CD4-positive, CD25-positive, alpha-beta regulatory T cell (primary cell): ENCODE data around the gene SPAG6. TPM values are rescaled to one million over a fixed set of nuclear protein-coding genes. Genes with fewer than 3 reads are reported as not detected.

Experiments
- ATAC-seq, 2 donors: fragments of 150-1000 bp; cut with Tn5 transposase; one replicate each; pipeline ENCODE4 v1.10.0; 2021; ENCODE audit warnings: low read depth in 2 of 2, moderate number of reproducible peaks in 2 of 2, moderate library complexity in 1 of 2
- DNase-seq, 3 donors: peaks; one replicate each; pipeline versions ENCODE4 v3.0.0 to v3.0.0-alpha.2; 2012 to 2022; ENCODE audit warnings: mixed read lengths in 1 of 3
- H3K27ac ChIP-seq: one replicate; pipeline ENCODE4 v1.7.0; 2013; ENCODE audit warnings: mild to moderate bottlenecking, low read length; ENCODE audit not compliant: insufficient read depth, poor library complexity, severe bottlenecking
- H3K27me3 ChIP-seq: one replicate; pipeline ENCODE4 v1.7.0; 2013; ENCODE audit warnings: low read length; ENCODE audit not compliant: control insufficient read depth, insufficient read depth
- H3K36me3 ChIP-seq: one replicate; pipeline ENCODE4 v1.7.0; 2013; ENCODE audit warnings: mild to moderate bottlenecking, low read length, moderate library complexity; ENCODE audit not compliant: control insufficient read depth, insufficient read depth
- H3K4me1 ChIP-seq: 2 replicates; pipeline ENCODE4 v1.7.0; 2013; ENCODE audit warnings: mild to moderate bottlenecking, low read length; ENCODE audit not compliant: insufficient read depth, control insufficient read depth, poor library complexity, severe bottlenecking
- H3K4me3 ChIP-seq: one replicate; pipeline ENCODE4 v1.7.0; 2013; ENCODE audit warnings: low read depth, mild to moderate bottlenecking, low read length, moderate library complexity
- H3K9me3 ChIP-seq, 2 experiments: 1 replicate in 1 of 2; 2 replicates in 1 of 2; pipeline ENCODE4 v1.7.0; 2013; ENCODE audit warnings: low read length in 2 of 2, mild to moderate bottlenecking in 1 of 2, moderate library complexity in 1 of 2; ENCODE audit not compliant: control insufficient read depth in 2 of 2
- H3K27ac Mint-ChIP-seq, 3 donors: one replicate each; pipeline ENCODE4 v1.8.0; 2020 to 2022; ENCODE audit warnings: mild to moderate bottlenecking in 3 of 3, mixed read lengths in 3 of 3, moderate library complexity in 2 of 3
- H3K27me3 Mint-ChIP-seq: one replicate; pipeline ENCODE4 v1.8.0; 2022; ENCODE audit warnings: mild to moderate bottlenecking, mixed read lengths
- H3K36me3 Mint-ChIP-seq: one replicate; pipeline ENCODE4 v1.8.0; 2020; ENCODE audit warnings: mixed read lengths
- H3K4me1 Mint-ChIP-seq, 4 donors: one replicate each; pipeline ENCODE4 v1.8.0; 2020 to 2022; ENCODE audit warnings: mixed read lengths in 4 of 4, mild to moderate bottlenecking in 1 of 4
- H3K4me3 Mint-ChIP-seq, 4 donors: one replicate each; pipeline ENCODE4 v1.8.0; 2020 to 2022; ENCODE audit warnings: mild to moderate bottlenecking in 4 of 4, mixed read lengths in 4 of 4, moderate library complexity in 3 of 4
- H3K9me3 Mint-ChIP-seq, 7 donors: one replicate each; pipeline ENCODE4 v1.8.0; 2020 to 2022; ENCODE audit warnings: mixed read lengths in 7 of 7, mild to moderate bottlenecking in 3 of 7, moderate library complexity in 2 of 7
- polyA plus RNA-seq, 4 donors: library from polyadenylated mRNA; unstranded; fragments of 300-500 nt; fragmentation: Illumina TruSeq; gene quantifications; one replicate each; pipeline ENCODE4 v1.2.3, GENCODE V29; 2021
- total RNA-seq: library from RNA; stranded (reverse); gene quantifications from one replicate; pipeline ENCODE4 v1.2.3, GENCODE V29; 2022

The SPAG6 gene
- total and polyA plus RNA-seq, 5 donors from 2014 or later: 0.15 to 0.18 TPM; not detected in 3

DNA sequence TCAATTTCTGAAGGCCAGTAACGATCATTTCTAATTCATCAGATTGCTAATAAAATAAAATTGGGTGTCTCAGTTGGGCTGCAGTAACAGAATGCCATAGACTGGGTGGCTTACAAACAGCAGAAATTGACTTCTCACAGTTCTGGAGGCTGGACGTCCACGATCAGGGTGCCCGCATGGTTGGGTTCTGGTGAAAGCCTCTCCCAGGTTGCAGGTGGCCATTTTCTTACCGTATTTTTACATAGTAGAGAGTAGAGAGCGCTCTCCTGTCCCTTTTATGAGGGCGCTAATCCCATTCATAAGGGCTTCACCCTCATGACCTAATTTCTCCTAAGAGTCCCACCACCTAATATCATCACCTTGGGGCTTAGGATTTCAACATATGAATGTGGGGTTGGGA is 106.0 kb downstream of the SPAG6 start:
- H3K4me1 ChIP-seq: peaks cover 6% of the 10 kb centered on the region
- Mint-ChIP-seq H3K36me3 (no peaks in the 10 kb centered on the region), H3K27me3 (peaks cover 35% of the 10 kb centered on the region), H3K9me3 (peaks cover 0 to 2% (median 0%) of the 10 kb centered on the region in 7 donors), H3K4me1 (peaks cover 0 to 14% (median 5%) of the 10 kb centered on the region in 4 donors), H3K4me3 (no peak overlapping the region), H3K27ac (peak overlapping the region in 1 of 3 donors; percentile 44)
- no peaks in the 10 kb centered on the region for H3K9me3 ChIP-seq
- H3K36me3 ChIP-seq: no peaks in the 10 kb centered on the region
- peaks cover 10% of the 10 kb centered on the region for H3K27me3 ChIP-seq
- ATAC-seq (no peak), DNase-seq (no peak)
- no peak overlapping the region for H3K4me3 ChIP-seq
- H3K27ac ChIP-seq: no peak overlapping the region

DNA sequence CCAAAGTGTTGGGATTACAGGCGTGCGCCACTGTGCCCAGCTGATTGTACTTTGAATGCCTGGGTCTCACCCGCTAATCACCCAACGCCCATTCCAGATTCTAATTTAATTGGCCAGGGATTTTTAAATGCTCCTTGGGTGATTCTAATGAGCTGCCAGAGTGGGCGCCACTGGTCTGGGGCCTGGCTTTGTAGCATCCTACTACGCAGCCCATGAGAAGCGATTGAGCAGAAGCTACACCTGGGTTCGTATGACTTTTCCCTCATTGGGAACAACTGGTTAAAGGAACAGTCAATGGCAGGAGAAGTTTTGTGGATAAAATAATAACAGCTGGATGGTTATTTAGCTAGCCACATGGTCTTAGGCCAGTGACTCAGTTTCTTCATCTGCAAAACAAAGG is 108.0 kb downstream of the SPAG6 start:
- Histone ChIP-seq H3K36me3 (no peaks in the 10 kb centered on the region), H3K9me3 (no peaks in the 10 kb centered on the region), H3K27ac (no peak overlapping the region), H3K4me1 (peaks cover 6% of the 10 kb centered on the region), H3K4me3 (no peak overlapping the region), H3K27me3 (peaks cover 5% of the 10 kb centered on the region)
- no peak overlapping the region for H3K27ac Mint-ChIP-seq
- no peaks in the 10 kb centered on the region for H3K36me3 Mint-ChIP-seq
- H3K4me1 Mint-ChIP-seq: peaks cover 0 to 14% (median 5%) of the 10 kb centered on the region in 4 donors
- no peaks in the 10 kb centered on the region for H3K9me3 Mint-ChIP-seq
- no peak overlapping the region for H3K4me3 Mint-ChIP-seq
- ATAC-seq: no peak
- H3K27me3 Mint-ChIP-seq: peaks cover 28% of the 10 kb centered on the region
- DNase-seq: no peak

GRCh38 chr10:22453948-22454591 is 108.8 kb downstream of the SPAG6 start:
- DNase-seq (no peak), ATAC-seq (no peak)
- Mint-ChIP-seq H3K27me3 (peaks cover 20% of the 10 kb centered on the region), H3K36me3 (no peaks in the 10 kb centered on the region), H3K9me3 (no peaks in the 10 kb centered on the region), H3K4me3 (no peak overlapping the region), H3K4me1 (peaks cover 0 to 14% (median 5%) of the 10 kb centered on the region in 4 donors), H3K27ac (no peak overlapping the region)
- H3K4me1 ChIP-seq: peaks cover 6% of the 10 kb centered on the region
- no peak overlapping the region for H3K4me3 ChIP-seq
- no peaks in the 10 kb centered on the region for H3K36me3 ChIP-seq
- no peak overlapping the region for H3K27ac ChIP-seq
- H3K27me3 ChIP-seq: peaks cover 5% of the 10 kb centered on the region
- H3K9me3 ChIP-seq: no peaks in the 10 kb centered on the region

DNA sequence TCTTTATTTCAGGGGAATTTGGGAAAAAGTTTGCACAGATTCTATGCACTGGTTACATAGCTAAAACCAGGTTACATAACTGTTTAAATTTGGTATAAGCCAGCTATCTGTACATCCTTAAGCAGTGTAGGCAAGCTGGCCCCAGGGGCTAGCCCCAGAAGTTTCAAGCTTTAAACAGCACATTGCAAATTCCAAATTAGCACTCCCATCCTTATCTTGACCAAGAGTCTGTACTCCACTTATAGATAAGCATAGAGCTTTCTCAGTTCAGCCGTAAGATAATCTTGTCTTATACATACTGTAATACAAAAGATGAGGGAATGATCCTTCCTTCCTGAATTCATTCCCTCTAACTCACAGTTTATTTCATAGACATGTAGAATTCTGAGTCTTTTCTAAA is 109.3 kb downstream of the SPAG6 start:
- H3K27ac ChIP-seq: no peak overlapping the region
- H3K27me3 ChIP-seq: peaks cover under 1% of the 10 kb centered on the region
- no peaks in the 10 kb centered on the region for H3K36me3 ChIP-seq
- peaks cover 6% of the 10 kb centered on the region for H3K4me1 ChIP-seq
- Mint-ChIP-seq H3K9me3 (no peaks in the 10 kb centered on the region), H3K27ac (peak overlapping the region in 1 of 3 donors; percentile 65), H3K4me1 (peaks cover 0 to 14% (median 5%) of the 10 kb centered on the region in 4 donors), H3K36me3 (no peaks in the 10 kb centered on the region), H3K4me3 (no peak overlapping the region), H3K27me3 (peaks cover 14% of the 10 kb centered on the region)
- DNase-seq (no peak), ATAC-seq (no peak)
- no peaks in the 10 kb centered on the region for H3K9me3 ChIP-seq
- no peak overlapping the region for H3K4me3 ChIP-seq

- Mint-ChIP-seq H3K4me1 (peaks cover 0 to 14% (median 5%) of the 10 kb centered on the region in 4 donors), H3K4me3 (no peak overlapping the region), H3K27me3 (peaks cover 9% of the 10 kb centered on the region), H3K9me3 (no peaks in the 10 kb centered on the region), H3K27ac (peak overlapping the region in 1 of 3 donors; percentile 65), H3K36me3 (no peaks in the 10 kb centered on the region)
- Histone ChIP-seq H3K36me3 (no peaks in the 10 kb centered on the region), H3K27me3 (no peaks in the 10 kb centered on the region), H3K27ac (no peak overlapping the region), H3K4me1 (peaks cover 6% of the 10 kb centered on the region), H3K9me3 (no peaks in the 10 kb centered on the region), H3K4me3 (no peak overlapping the region)
- DNase-seq (peak in 1 of 3 donors; percentile 21), ATAC-seq (peak; percentile 43 to 52)
Measured at GRCh38 chr10:22455068-22455857, 110.0 kb downstream of the SPAG6 start.

DNA sequence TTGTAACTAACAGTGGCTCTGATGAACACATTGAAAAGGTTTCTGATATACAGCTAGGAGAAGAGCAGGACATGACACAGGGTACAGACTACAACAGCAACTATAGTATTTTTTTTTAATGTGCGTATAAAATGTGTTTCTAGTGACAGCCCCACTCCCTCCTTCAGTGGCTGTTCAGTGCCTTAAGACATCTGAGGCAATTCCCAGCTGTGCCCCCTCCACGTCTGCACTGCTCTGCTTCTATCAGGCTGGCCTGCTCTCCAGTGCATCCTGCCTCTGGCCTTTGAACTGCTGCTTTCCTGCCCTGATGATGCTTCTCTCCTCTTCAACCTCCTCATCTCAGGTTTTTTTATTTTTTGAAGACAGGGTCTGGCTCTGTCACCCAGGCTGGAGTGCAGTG is 111.2 kb downstream of the SPAG6 start:
- Mint-ChIP-seq H3K27ac (peak overlapping the region; percentile 3 to 67 (median 60)), H3K4me3 (no peak overlapping the region), H3K9me3 (no peaks in the 10 kb centered on the region), H3K4me1 (peaks cover 0 to 14% (median 5%) of the 10 kb centered on the region in 4 donors), H3K27me3 (peaks cover 7% of the 10 kb centered on the region), H3K36me3 (no peaks in the 10 kb centered on the region)
- no peaks in the 10 kb centered on the region for H3K36me3 ChIP-seq
- no peak overlapping the region for H3K4me3 ChIP-seq
- peaks cover 0 to 5% of the 10 kb centered on the region in 2 experiments for H3K9me3 ChIP-seq
- DNase-seq (no peak), ATAC-seq (no peak)
- H3K4me1 ChIP-seq: peaks cover 6% of the 10 kb centered on the region
- no peaks in the 10 kb centered on the region for H3K27me3 ChIP-seq
- no peak overlapping the region for H3K27ac ChIP-seq

GRCh38 chr10:22458272-22459038 is 113.2 kb downstream of the SPAG6 start:
- Histone ChIP-seq H3K27me3 (no peaks in the 10 kb centered on the region), H3K4me3 (no peak overlapping the region), H3K9me3 (peaks cover 0 to 5% of the 10 kb centered on the region in 2 experiments), H3K36me3 (no peaks in the 10 kb centered on the region), H3K4me1 (peaks cover 6% of the 10 kb centered on the region), H3K27ac (no peak overlapping the region)
- Mint-ChIP-seq H3K36me3 (no peaks in the 10 kb centered on the region), H3K4me1 (peaks cover 3 to 14% (median 5%) of the 10 kb centered on the region in 4 donors), H3K27ac (no peak overlapping the region), H3K27me3 (peaks cover 5% of the 10 kb centered on the region), H3K4me3 (no peak overlapping the region), H3K9me3 (no peaks in the 10 kb centered on the region)
- ATAC-seq (no peak), DNase-seq (no peak)
